H1 (cell line): Measurements from ENCODE around the gene SMIM13. TPM values are rescaled to one million over a fixed set of nuclear protein-coding genes. Genes with fewer than 3 reads are reported as not detected.

Source experiments
- CTCF ChIA-PET: fragments of 300-600 bp; sonication (Branson Sonifier 250); formaldehyde crosslinking; loops from one replicate; lab custom pipeline; 2021; ENCODE audit not compliant: partially characterized antibody; lab: Charles Lee
- POLR2A ChIA-PET: fragments of 300-600 bp; sonication (Branson Sonifier 250); formaldehyde crosslinking; loops from one replicate; lab custom pipeline; 2021; ENCODE audit warnings: inconsistent platforms; ENCODE audit not compliant: partially characterized antibody; lab: Charles Lee
- DNase-seq, 2 experiments: peaks; one replicate each; pipeline versions ENCODE4 v3.0.0 to v3.0.0-alpha.2; 2010 to 2022; ENCODE audit warnings: low spot score in 2 of 2, low read depth in 1 of 2, mixed read lengths in 1 of 2
- FAIRE-seq: peaks from 2 replicates; lab custom pipeline; 2011; peaks lifted over from hg19 to GRCh38; lab: Jason Lieb, UNC
- H2AFZ ChIP-seq: 2 replicates; pipeline ENCODE4 v1.8.1; 2012; ENCODE audit warnings: low read length, inconsistent platforms
- H2AK5ac ChIP-seq: 2 replicates; pipeline ENCODE4 v1.6.1; 2013; ENCODE audit warnings: low read depth, low read length
- H2BK120ac ChIP-seq: replicated peaks from 2 replicates; pipeline ENCODE3; 2013; ENCODE audit warnings: low read depth, low read length, inconsistent platforms
- H2BK12ac ChIP-seq: 2 replicates; pipeline ENCODE4 v1.6.1; 2013; ENCODE audit warnings: low read depth, low read length
- H2BK15ac ChIP-seq: 2 replicates; pipeline ENCODE4 v1.6.1; 2013; ENCODE audit warnings: low read length
- H2BK20ac ChIP-seq: 2 replicates; pipeline ENCODE4 v1.6.1; 2013; ENCODE audit warnings: low read length
- H2BK5ac ChIP-seq: 2 replicates; pipeline ENCODE4 v1.6.1; 2013; ENCODE audit warnings: low read depth, low read length
- H3K14ac ChIP-seq: 2 replicates; pipeline ENCODE4 v1.6.1; 2013; ENCODE audit warnings: inconsistent platforms; ENCODE audit not compliant: insufficient read length
- H3K18ac ChIP-seq: 2 replicates; pipeline ENCODE4 v1.6.1; 2013; ENCODE audit warnings: low read length; ENCODE audit errors: extremely low read depth
- H3K23ac ChIP-seq: 2 replicates; pipeline ENCODE4 v1.6.1; 2013; ENCODE audit warnings: inconsistent platforms; ENCODE audit not compliant: insufficient read length
- H3K23me2 ChIP-seq: 2 replicates; pipeline ENCODE4 v1.6.1; 2013; ENCODE audit warnings: low read depth, low read length
- H3K27ac ChIP-seq: 2 replicates; pipeline ENCODE4 v1.6.1; 2011; ENCODE audit warnings: low read depth, low read length, inconsistent platforms
- H3K27me3 ChIP-seq, 4 experiments: replicated peaks in 1 of 4; 1 replicate in 1 of 4; 2 replicates in 3 of 4; pipeline versions ENCODE4 v1.6.1 to v1.8.1; 2011 to 2013; ENCODE audit warnings: low read length in 3 of 4, mild to moderate bottlenecking in 3 of 4, inconsistent platforms in 2 of 4, mixed read lengths in 2 of 4, moderate library complexity in 1 of 4; ENCODE audit not compliant: control insufficient read depth in 3 of 4, insufficient read depth in 3 of 4; ENCODE audit errors: extremely low read depth in 1 of 4
- H3K36me3 ChIP-seq, 4 experiments: 2 replicates each; pipeline versions ENCODE4 v1.6.1 to v1.8.1; 2011 to 2013; ENCODE audit warnings: mild to moderate bottlenecking in 4 of 4, low read length in 3 of 4, moderate library complexity in 2 of 4, control low read depth in 1 of 4, inconsistent platforms in 1 of 4; ENCODE audit not compliant: insufficient read depth in 4 of 4, control insufficient read depth in 2 of 4
- H3K4ac ChIP-seq: replicated peaks from 2 replicates; pipeline ENCODE3; 2013; ENCODE audit warnings: low read length, low read depth, mixed read lengths, inconsistent platforms; ENCODE audit not compliant: insufficient read length
- H3K4me1 ChIP-seq, 4 experiments: replicated peaks in 1 of 4; 1 replicate in 1 of 4; 2 replicates in 3 of 4; pipeline versions ENCODE4 v1.6.1 to v1.8.1; 2011 to 2013; ENCODE audit warnings: low read length in 3 of 4, inconsistent platforms in 2 of 4, mixed read lengths in 1 of 4; ENCODE audit not compliant: insufficient read depth in 4 of 4, control insufficient read depth in 3 of 4
- H3K4me2 ChIP-seq, 2 experiments: 2 replicates each; pipeline versions ENCODE4 v1.6.1 to v1.8.1; 2011 to 2013; ENCODE audit warnings: low read depth in 2 of 2, low read length in 2 of 2, control low read depth in 1 of 2, inconsistent platforms in 1 of 2, mild to moderate bottlenecking in 1 of 2; ENCODE audit not compliant: insufficient read depth in 1 of 2
- H3K4me3 ChIP-seq, 4 experiments: fragments of 200-600, 300-600 bp in 1 of 4; sonication (generic), shearing (Covaris generic), sonication (Bioruptor Twin) in 1 of 4; 2 replicates each; pipeline versions ENCODE4 v1.5.1 to v1.8.1; 2011 to 2016; ENCODE audit warnings: low read length in 4 of 4, low read depth in 3 of 4, control low read depth in 2 of 4, inconsistent platforms in 2 of 4, mild to moderate bottlenecking in 2 of 4, mixed read lengths in 1 of 4, moderate library complexity in 1 of 4; ENCODE audit not compliant: insufficient read depth in 2 of 4; ENCODE audit errors: extremely low read depth in 1 of 4
- H3K56ac ChIP-seq: replicated peaks from 2 replicates; pipeline ENCODE3; 2013; ENCODE audit warnings: low read depth, mild to moderate bottlenecking, mixed read lengths, low read length, inconsistent platforms; ENCODE audit not compliant: insufficient read length
- H3K79me1 ChIP-seq: 2 replicates; pipeline ENCODE4 v1.6.1; 2013; ENCODE audit warnings: low read depth, low read length, control low read depth
- H3K79me2 ChIP-seq, 2 experiments: 2 replicates each; pipeline versions ENCODE4 v1.6.1 to v1.8.1; 2012 to 2013; ENCODE audit warnings: low read length in 2 of 2, mild to moderate bottlenecking in 2 of 2, inconsistent platforms in 1 of 2; ENCODE audit not compliant: insufficient read depth in 2 of 2, control insufficient read depth in 1 of 2
- H3K9ac ChIP-seq, 4 experiments: replicated peaks in 1 of 4; 1 replicate in 1 of 4; 2 replicates in 3 of 4; pipeline versions ENCODE4 v1.6.1 to v1.8.1; 2011 to 2013; ENCODE audit warnings: low read depth in 3 of 4, low read length in 3 of 4, control low read depth in 2 of 4, mild to moderate bottlenecking in 2 of 4, moderate library complexity in 2 of 4, inconsistent platforms in 1 of 4; ENCODE audit errors: extremely low read depth in 1 of 4
- H3K9me3 ChIP-seq, 2 experiments: 2 replicates each; pipeline versions ENCODE4 v1.6.1 to v1.8.1; 2012 to 2013; ENCODE audit warnings: mild to moderate bottlenecking in 2 of 2, moderate library complexity in 2 of 2, control low read depth in 1 of 2, inconsistent platforms in 1 of 2, low read depth in 1 of 2, low read length in 1 of 2, mixed read lengths in 1 of 2; ENCODE audit not compliant: insufficient read depth in 2 of 2
- H4K20me1 ChIP-seq, 2 experiments: replicated peaks in 1 of 2; 2 replicates each; pipeline versions ENCODE3 to v1.8.1; 2011 to 2013; ENCODE audit warnings: inconsistent platforms in 2 of 2, low read length in 2 of 2, mild to moderate bottlenecking in 1 of 2; ENCODE audit not compliant: insufficient read depth in 2 of 2, control insufficient read depth in 1 of 2
- H4K5ac ChIP-seq: 2 replicates; pipeline ENCODE4 v1.6.1; 2013; ENCODE audit warnings: low read length, low read depth, mixed read lengths, inconsistent platforms; ENCODE audit not compliant: insufficient read length
- H4K8ac ChIP-seq: 2 replicates; pipeline ENCODE4 v1.8.0; 2013; ENCODE audit warnings: mild to moderate bottlenecking, moderate library complexity, low read length, inconsistent platforms; ENCODE audit not compliant: insufficient read depth; ENCODE audit errors: extremely low read depth
- H4K91ac ChIP-seq: replicated peaks from 2 replicates; pipeline ENCODE3; 2013; ENCODE audit warnings: low read length, mixed read lengths, inconsistent platforms; ENCODE audit not compliant: insufficient read length
- ASH2L ChIP-seq: fragments of 200-600, 300-600 bp; sonication (generic); IDR thresholded peaks from one replicate; pipeline ENCODE4 v1.7.1; 2017; ENCODE audit warnings: low read length
- BACH1 ChIP-seq: IDR thresholded peaks from 2 replicates; pipeline ENCODE4 v1.6.1; 2012; ENCODE audit warnings: low read length, improper control_type of control experiment
- BRCA1 ChIP-seq: IDR thresholded peaks from 2 replicates; pipeline ENCODE4 v1.6.1; 2012; ENCODE audit warnings: low read depth, low read length, improper control_type of control experiment
- CEBPB ChIP-seq: IDR thresholded peaks from 2 replicates; pipeline ENCODE4 v1.6.1; 2012; ENCODE audit warnings: low read depth, low read length
- KDM1A ChIP-seq: fragments of 200-600, 300-600 bp; sonication (generic); IDR thresholded peaks from 2 replicates; pipeline ENCODE4 v1.7.1; 2016; ENCODE audit warnings: mild to moderate bottlenecking, low read length, borderline replicate concordance
- KDM4A ChIP-seq: IDR thresholded peaks from one replicate; pipeline ENCODE4 v1.7.1; 2012; ENCODE audit warnings: low read depth, mild to moderate bottlenecking, moderate library complexity, low read length, inconsistent platforms; ENCODE audit not compliant: severe bottlenecking
- POLR2AphosphoS5 ChIP-seq: IDR thresholded peaks from 2 replicates; pipeline ENCODE4 v1.6.1; 2011; ENCODE audit warnings: low read depth, low read length
- RAD21 ChIP-seq, 2 experiments: IDR thresholded peaks in 1 of 2; conservative IDR thresholded peaks in 1 of 2; 2 replicates each; pipeline ENCODE4 v1.6.1; 2011; ENCODE audit warnings: low read depth in 2 of 2, low read length in 2 of 2, improper control_type of control experiment in 1 of 2, inconsistent platforms in 1 of 2, mild to moderate bottlenecking in 1 of 2, moderate library complexity in 1 of 2
- RNF2 ChIP-seq: fragments of 200-900, 300-1000 bp; sonication (generic); IDR thresholded peaks from 2 replicates; pipeline ENCODE4 v1.7.1; 2016; ENCODE audit warnings: borderline replicate concordance, low read depth, mild to moderate bottlenecking, antibody characterized with exemption, low read length; ENCODE audit not compliant: poor library complexity, severe bottlenecking; ENCODE audit errors: missing control alignments
- RXRA ChIP-seq: IDR thresholded peaks from 2 replicates; pipeline ENCODE4 v1.6.1; 2011; ENCODE audit warnings: low read depth, mild to moderate bottlenecking, low read length, moderate library complexity; ENCODE audit not compliant: insufficient read depth
- SIRT6 ChIP-seq: IDR thresholded peaks from one replicate; pipeline ENCODE4 v1.7.1; 2012; ENCODE audit warnings: low read length, inconsistent platforms
- SIX5 ChIP-seq: IDR thresholded peaks from 2 replicates; pipeline ENCODE4 v1.6.1; 2011; ENCODE audit warnings: mild to moderate bottlenecking, low read depth, low read length
- SP2 ChIP-seq: IDR thresholded peaks from 2 replicates; pipeline ENCODE4 v1.6.1; 2012; ENCODE audit warnings: mild to moderate bottlenecking, low read length, inconsistent platforms
- SP4 ChIP-seq: IDR thresholded peaks from 2 replicates; pipeline ENCODE4 v1.6.1; 2012; ENCODE audit warnings: low read length, inconsistent platforms
- WGBS, 2 experiments: shearing (Covaris generic) in 1 of 2; methylation state at CpG; one replicate each; pipeline versions ENCODE4 v1.1.6 to v1.1.7; 2013 to 2015; ENCODE audit warnings: low lambda C conversion rate in 2 of 2, mixed read lengths in 2 of 2, inconsistent platforms in 1 of 2, low coverage in 1 of 2, missing lambda C conversion rate in 1 of 2; ENCODE audit not compliant: insufficient replicate concordance in 2 of 2, insufficient coverage in 1 of 2, insufficient read length in 1 of 2; ENCODE audit errors: extremely low coverage in 1 of 2, missing lambda C conversion rate in 1 of 2; 5-methylcytosine and 5-hydroxymethylcytosine counted together
- polyA plus RNA-seq, 7 experiments: library from polyadenylated mRNA; depleted of rRNA in 3 of 7; stranded (reverse) in 5 of 7; unstranded in 2 of 7; fragments of >200 nt in 5 of 7; fragments of 200-250 nt in 2 of 7; gene quantifications; 1 replicate in 5 of 7; 2 replicates in 1 of 7; 4 replicates in 1 of 7; pipeline versions ENCODE4 v1.2.1 to v1.2.3, GENCODE V29; 2011 to 2013; ENCODE audit warnings: missing spikeins in 2 of 7, mixed read lengths in 2 of 7
- total RNA-seq: library from RNA; stranded (reverse); fragmentation: NEBNext Ultra II Directional; extraction: Animal tissue kit (Norgen Biotek cat#: 25700); gene quantifications from 2 replicates; pipeline ENCODE4 v1.2.1, GENCODE V29; 2021
- TF ChIP-seq, protein P1 (sequence below): IDR thresholded peaks from 2 replicates; pipeline ENCODE4 v1.6.1; 2011; ENCODE audit warnings: low read depth, mild to moderate bottlenecking, low read length; ENCODE audit not compliant: insufficient read depth

The SMIM13 gene
- total and polyA plus RNA-seq, 2 of the 8 experiments (the other 6 are each of a cell fraction or from before 2014, with no cell fraction given), result 1.7 to 10.6 TPM

DNA sequence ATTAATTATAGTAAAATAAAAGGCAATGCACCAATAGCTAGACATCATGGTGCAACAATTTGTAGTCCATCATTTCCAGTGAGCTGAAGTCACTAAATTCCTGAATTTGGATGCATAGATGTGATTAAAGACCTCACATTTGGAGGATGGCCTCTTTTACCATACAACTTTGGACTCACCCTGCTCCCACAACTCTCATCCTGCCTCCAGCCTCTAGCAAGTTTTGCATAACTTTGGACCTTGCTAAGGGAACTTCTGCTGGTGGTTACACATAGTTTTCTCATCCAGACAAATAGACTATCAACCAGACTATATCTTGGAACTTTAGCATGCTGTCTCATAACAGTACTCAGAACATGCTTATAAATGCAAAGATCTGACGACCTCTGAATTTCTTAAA lies 36.8 kb upstream of the SMIM13 start:
- Histone ChIP-seq H4K91ac (no peak overlapping the region), H4K5ac (no peak overlapping the region), H3K4me2 (no peak overlapping the region), H3K79me2 (no peaks in the 10 kb centered on the region), H3K9ac (no peak overlapping the region), H3K27me3 (no peaks in the 10 kb centered on the region), H3K56ac (no peak overlapping the region), H3K4me1 (no peaks in the 10 kb centered on the region), H3K79me1 (no peaks in the 10 kb centered on the region), H2BK20ac (no peak overlapping the region), H2AK5ac (no peak overlapping the region), H3K36me3 (no peaks in the 10 kb centered on the region), H4K20me1 (no peaks in the 10 kb centered on the region), H2BK120ac (no peak overlapping the region), H2BK5ac (no peak overlapping the region), H3K27ac (no peak overlapping the region), H3K4me3 (no peak overlapping the region), H3K18ac (no peak overlapping the region), H2BK12ac (no peak overlapping the region), H2AFZ (no peak overlapping the region), H3K23ac (no peak overlapping the region), H3K4ac (no peak overlapping the region), H2BK15ac (no peak overlapping the region), H3K23me2 (no peaks in the 10 kb centered on the region), H4K8ac (no peak overlapping the region), H3K14ac (no peak overlapping the region), H3K9me3 (no peaks in the 10 kb centered on the region)
- WGBS, 2 experiments, result 86% methylated on average over 1 of the region's 1 CpG; no CpG with 5 or more reads in 1 of the 2 experiments
- no peak for FAIRE-seq
- DNase-seq, result no peak
- CTCF ChIA-PET, result interaction anchor here (0.6 to 5.4 kb wide), 11 partner anchors 9 to 105 kb away, joined by 3 to 34 read pairs (median 4); partner anchors contain the start of gene ELOVL2
- POLR2A ChIA-PET, result no interaction called here
- TF ChIP-seq SIRT6 (no peak), KDM1A (no peak), KDM4A (no peak), SP2 (no peak), RAD21 (IDR thresholded peaks at IDR 0.05 in 1 of 2, conservative IDR thresholded peaks at IDR 0.05 in 1 of 2; ENCODE audit: low read depth in 2 of 2, low read length in 2 of 2) (no peak), RXRA (no peak), ASH2L (no peak), POLR2AphosphoS5 (no peak), BACH1 (no peak), CEBPB (no peak), BRCA1 (no peak), SP4 (no peak), SIX5 (no peak), RNF2 (no peak)
- TF ChIP-seq, protein P1, sequence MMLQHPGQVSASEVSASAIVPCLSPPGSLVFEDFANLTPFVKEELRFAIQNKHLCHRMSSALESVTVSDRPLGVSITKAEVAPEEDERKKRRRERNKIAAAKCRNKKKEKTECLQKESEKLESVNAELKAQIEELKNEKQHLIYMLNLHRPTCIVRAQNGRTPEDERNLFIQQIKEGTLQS, result no peak
